Loucy (cell line): ENCODE measurements around the gene DNM3.
"Not testable (repeated sequence)": the region's sequence is repeated elsewhere in the genome, so short reads cannot be mapped to it uniquely, and the experiment has no call there.

Experiments
- H2AFZ ChIP-seq: fragments of 200-600 bp; sonication (generic); 2 replicates; pipeline ENCODE4 v1.6.0; 2016; ENCODE audit warnings: antibody characterized with exemption, mild to moderate bottlenecking, low read length, moderate library complexity
- H3F3A ChIP-seq: fragments of 200-600 bp; 2 replicates; pipeline ENCODE4 v1.6.0; 2016; ENCODE audit warnings: antibody characterized with exemption, low read depth, mild to moderate bottlenecking
- H3K27me3 ChIP-seq: fragments of 200-600 bp; sonication (generic); 2 replicates; pipeline ENCODE4 v1.6.1; 2014; ENCODE audit warnings: low read length, mild to moderate bottlenecking; ENCODE audit not compliant: insufficient read depth, poor library complexity, severe bottlenecking
- H3K36me3 ChIP-seq: fragments of 200-600 bp; sonication (generic); 2 replicates; pipeline ENCODE4 v1.6.1; 2016; ENCODE audit warnings: low read length; ENCODE audit not compliant: insufficient read depth
- H3K4me1 ChIP-seq: fragments of 200-600 bp; sonication (generic); 2 replicates; pipeline ENCODE4 v1.5.1; 2014; ENCODE audit warnings: low read length, mild to moderate bottlenecking; ENCODE audit not compliant: insufficient read depth, poor library complexity, severe bottlenecking
- H3K4me2 ChIP-seq: fragments of 200-600 bp; sonication (generic); 2 replicates; pipeline ENCODE4 v1.6.0; 2014; ENCODE audit warnings: antibody characterized with exemption, low read length, low read depth, mild to moderate bottlenecking; ENCODE audit not compliant: poor library complexity, severe bottlenecking
- H3K4me3 ChIP-seq: fragments of 200-600 bp; sonication (generic); 2 replicates; pipeline ENCODE4 v1.5.1; 2014; ENCODE audit warnings: low read length, mild to moderate bottlenecking, mixed read lengths; ENCODE audit not compliant: poor library complexity, severe bottlenecking
- H3K79me2 ChIP-seq: fragments of 200-600 bp; sonication (generic); 2 replicates; pipeline ENCODE4 v1.6.1; 2014; ENCODE audit warnings: low read length; ENCODE audit not compliant: insufficient read depth
- H3K9ac ChIP-seq: fragments of 200-600 bp; sonication (generic); 2 replicates; pipeline ENCODE4 v1.6.0; 2014; ENCODE audit warnings: mild to moderate bottlenecking, low read depth, low read length, moderate library complexity; ENCODE audit not compliant: poor library complexity, severe bottlenecking
- H3K9me2 ChIP-seq: fragments of 200-600 bp; sonication (generic); replicated peaks from 2 replicates; pipeline ENCODE4 v1.6.1; 2016; ENCODE audit warnings: low read depth, low read length, mixed read lengths
- H3K9me3 ChIP-seq: fragments of 200-600 bp; sonication (generic); 2 replicates; pipeline ENCODE4 v1.6.1; 2014; ENCODE audit warnings: mild to moderate bottlenecking, antibody characterized with exemption, low read length, low read depth; ENCODE audit not compliant: insufficient read depth
- H4K20me1 ChIP-seq: fragments of 200-600 bp; sonication (generic); 2 replicates; pipeline ENCODE4 v1.6.0; 2014; ENCODE audit warnings: antibody characterized with exemption, low read length, mild to moderate bottlenecking; ENCODE audit not compliant: insufficient read depth, poor library complexity, severe bottlenecking
- CTCF ChIP-seq: fragments of 200-600 bp; sonication (generic); conservative IDR thresholded peaks from 2 replicates; pipeline ENCODE4 v1.5.1; 2014; ENCODE audit warnings: mild to moderate bottlenecking, antibody characterized with exemption, low read length
- EZH2phosphoT487 ChIP-seq: fragments of 200-600 bp; IDR thresholded peaks from 2 replicates; pipeline ENCODE4 v1.6.1; 2018; ENCODE audit warnings: antibody characterized with exemption, mild to moderate bottlenecking, moderate library complexity, borderline replicate concordance

The DNM3 gene

GRCh38 chr1:172430128-172430454, 588.8 kb downstream of the DNM3 start:
- peaks cover 3% of the 10 kb centered on the region; the same call in 1 of the 2 replicates for H3F3A ChIP-seq
- H3K9ac ChIP-seq: no peak overlapping the region
- no peaks in the 10 kb centered on the region; the same call in 1 of the 2 replicates for H3K79me2 ChIP-seq
- H3K4me1 ChIP-seq: peaks cover 47% of the 10 kb centered on the region
- TF ChIP-seq CTCF (no peak), EZH2phosphoT487 (no peak)
- H4K20me1 ChIP-seq: no peaks in the 10 kb centered on the region
- no peaks in the 10 kb centered on the region for H3K9me3 ChIP-seq
- H3K4me2 ChIP-seq: no peak overlapping the region
- no peaks in the 10 kb centered on the region for H3K27me3 ChIP-seq
- no peak overlapping the region for H3K4me3 ChIP-seq
- no peak overlapping the region for H2AFZ ChIP-seq
- no peaks in the 10 kb centered on the region for H3K36me3 ChIP-seq
- no peaks in the 10 kb centered on the region for H3K9me2 ChIP-seq

GRCh38 chr1:172431204-172431603, 589.9 kb downstream of the DNM3 start:
- no peaks in the 10 kb centered on the region for H4K20me1 ChIP-seq
- TF ChIP-seq EZH2phosphoT487 (no peak), CTCF (no peak)
- peak overlapping the region; percentile 50 for H3K4me2 ChIP-seq
- peaks cover 3% of the 10 kb centered on the region; the same call in 1 of the 2 replicates for H3F3A ChIP-seq
- H3K4me3 ChIP-seq: peak overlapping the region; percentile 8
- no peaks in the 10 kb centered on the region; the same call in 1 of the 2 replicates for H3K79me2 ChIP-seq
- no peaks in the 10 kb centered on the region for H3K36me3 ChIP-seq
- peaks cover 44% of the 10 kb centered on the region for H3K4me1 ChIP-seq
- no peaks in the 10 kb centered on the region for H3K9me2 ChIP-seq
- H3K9me3 ChIP-seq: no peaks in the 10 kb centered on the region
- no peaks in the 10 kb centered on the region for H3K27me3 ChIP-seq
- H3K9ac ChIP-seq: no peak overlapping the region
- H2AFZ ChIP-seq: no peak overlapping the region

- Histone ChIP-seq H4K20me1 (no peaks in the 10 kb centered on the region), H3K9me3 (no peaks in the 10 kb centered on the region), H3K4me2 (peak overlapping the region; percentile 50), H3K36me3 (no peaks in the 10 kb centered on the region), H3K9me2 (no peaks in the 10 kb centered on the region), H3K79me2 (no peaks in the 10 kb centered on the region; the same call in 1 of the 2 replicates), H3K4me3 (no peak overlapping the region), H3K9ac (no peak overlapping the region), H3K27me3 (no peaks in the 10 kb centered on the region), H2AFZ (no peak overlapping the region), H3K4me1 (peaks cover 38% of the 10 kb centered on the region), H3F3A (peaks cover 3% of the 10 kb centered on the region; the same call in 1 of the 2 replicates)
- no peak for TF ChIP-seq EZH2phosphoT487
- no peak for TF ChIP-seq CTCF
These were observed 590.5 kb downstream of the DNM3 start for GRCh38 chr1:172431721-172432192.

GRCh38 chr1:172437183-172437582, 595.9 kb downstream of the DNM3 start:
- H3K36me3 ChIP-seq, H2AFZ ChIP-seq, H3K27me3 ChIP-seq, H3K9me2 ChIP-seq, H3K4me3 ChIP-seq, H3K9me3 ChIP-seq, H3K4me2 ChIP-seq, H4K20me1 ChIP-seq, H3F3A ChIP-seq, H3K9ac ChIP-seq: not testable (repeated sequence)
- Histone ChIP-seq H3K79me2 (peaks cover 26% of the 10 kb centered on the region), H3K4me1 (peaks cover 13% of the 10 kb centered on the region)
